Activated CD4-positive, alpha-beta memory T cell treated with anti-CD3 and anti-CD28 coated beads for 36 hours (primary cell): ENCODE results near the gene MYBBP1A. TPM values are rescaled to one million over a fixed set of nuclear protein-coding genes. Genes with fewer than 3 reads are reported as not detected.

ENCODE experiments used
- CTCF ChIA-PET: fragments of 350-600 bp; sonication (Branson Sonifier 250); formaldehyde crosslinking; loops from one replicate; lab custom pipeline; 2021; ENCODE audit warnings: antibody characterized with exemption, inconsistent platforms; lab: Charles Lee
- POLR2A ChIA-PET: fragments of 350-600 bp; sonication (Branson Sonifier 250); formaldehyde crosslinking; loops from one replicate; lab custom pipeline; 2021; ENCODE audit warnings: antibody characterized with exemption; lab: Charles Lee
- DNase-seq: peaks from one replicate; pipeline ENCODE4 v3.0.0-alpha.2; 2020
- H3K27ac Mint-ChIP-seq: one replicate; pipeline ENCODE4 v1.8.0; 2021; ENCODE audit warnings: mixed read lengths
- H3K27me3 Mint-ChIP-seq: one replicate; pipeline ENCODE4 v1.8.0; 2021; ENCODE audit warnings: mixed read lengths
- H3K36me3 Mint-ChIP-seq: one replicate; pipeline ENCODE4 v1.8.0; 2021; ENCODE audit warnings: mixed read lengths
- H3K4me1 Mint-ChIP-seq: one replicate; pipeline ENCODE4 v1.8.0; 2021; ENCODE audit warnings: low read depth, mixed read lengths
- H3K4me3 Mint-ChIP-seq: one replicate; pipeline ENCODE4 v1.8.0; 2021; ENCODE audit warnings: mild to moderate bottlenecking, mixed read lengths
- H3K9me3 Mint-ChIP-seq: one replicate; pipeline ENCODE4 v1.8.0; 2021; ENCODE audit warnings: mixed read lengths
- intact Hi-C: fragments of 100-400 bp; cut with micrococcal nuclease; formaldehyde crosslinking; loops from one replicate; pipeline ENCODE4 v1.15.1; 2023
- total RNA-seq, 2 experiments: library from RNA; stranded (reverse); gene quantifications; one replicate each; pipeline ENCODE4 v1.2.3, GENCODE V29; 2021

Gene MYBBP1A
- total RNA-seq, 2 experiments from 2014 or later: 66.6 to 70.8 TPM

- no peak for DNase-seq
- peaks cover 35% of the 10 kb centered on the region for H3K27me3 Mint-ChIP-seq
- H3K27ac Mint-ChIP-seq: no peak overlapping the region
- no peaks in the 10 kb centered on the region for H3K36me3 Mint-ChIP-seq
- ChIA-PET CTCF (interaction anchor here (0.6 kb wide), 2 partner anchors 66 to 155 kb away, joined by 3 read pairs; no protein-coding TSS in a partner anchor), POLR2A (no interaction called here)
- no peaks in the 10 kb centered on the region for H3K9me3 Mint-ChIP-seq
- peaks cover 24% of the 10 kb centered on the region for H3K4me1 Mint-ChIP-seq
- H3K4me3 Mint-ChIP-seq: no peak overlapping the region
- intact Hi-C loops: loop anchor here (10.0 kb wide), 1 partner anchor 67 kb away; the partner anchor contains the start of gene SPNS3
Observed at GRCh38 chr17:4501295-4501949, 53.8 kb downstream of the MYBBP1A start.

GRCh38 chr17:4500191-4500571, 55.0 kb downstream of the MYBBP1A start:
- intact Hi-C loops: loop anchor here (10.0 kb wide), 1 partner anchor 65 kb away; the partner anchor contains the start of gene SPNS3
- ChIA-PET CTCF (interaction anchor here (0.9 to 2.1 kb wide), 2 partner anchors 79 to 104 kb away, joined by 3 to 7 read pairs; no protein-coding TSS in a partner anchor), POLR2A (no interaction called here)
- Mint-ChIP-seq H3K36me3 (no peaks in the 10 kb centered on the region), H3K9me3 (no peaks in the 10 kb centered on the region), H3K27me3 (peaks cover 35% of the 10 kb centered on the region), H3K27ac (no peak overlapping the region), H3K4me1 (peaks cover 24% of the 10 kb centered on the region), H3K4me3 (peak overlapping the region; percentile 14)
- no peak for DNase-seq

GRCh38 chr17:4499431-4500190, 55.6 kb downstream of the MYBBP1A start:
- POLR2A ChIA-PET: interaction anchor here (1.2 to 1.3 kb wide), 2 partner anchors 14 to 51 kb away, joined by 3 read pairs; no protein-coding TSS in a partner anchor
- Mint-ChIP-seq H3K36me3 (no peaks in the 10 kb centered on the region), H3K4me1 (peaks cover 19% of the 10 kb centered on the region), H3K27ac (no peak overlapping the region), H3K4me3 (peak overlapping the region; percentile 65), H3K9me3 (no peaks in the 10 kb centered on the region), H3K27me3 (peaks cover 34% of the 10 kb centered on the region)
- CTCF ChIA-PET: interaction anchor here (0.6 to 2.1 kb wide), 6 partner anchors 56 to 127 kb away, joined by 3 to 7 read pairs (median 3); partner anchors contain the start of gene MYBBP1A
- DNase-seq: no peak
- intact Hi-C loops: loop anchor here (10.0 kb wide), 1 partner anchor 65 kb away; the partner anchor contains the start of gene SPNS3

- DNase-seq: peak; percentile 64
- Mint-ChIP-seq H3K27me3 (peaks cover 28% of the 10 kb centered on the region), H3K9me3 (no peaks in the 10 kb centered on the region), H3K36me3 (no peaks in the 10 kb centered on the region), H3K4me3 (peak within 1 kb of the TSS; percentile 65), H3K27ac (no peak within 1 kb of the TSS), H3K4me1 (peaks cover 13% of the 10 kb centered on the region)
- CTCF ChIA-PET: interaction anchor here (0.8 to 2.1 kb wide), 5 partner anchors 56 to 103 kb away, joined by 3 to 7 read pairs (median 3); partner anchors contain the start of gene MYBBP1A
- POLR2A ChIA-PET: interaction anchor here (1.2 to 1.3 kb wide), 2 partner anchors 13 to 52 kb away, joined by 3 read pairs; no protein-coding TSS in a partner anchor
- intact Hi-C loops: no loop called here
Observed at GRCh38 chr17:4498461-4499397, 56.5 kb downstream of the MYBBP1A start, which contains the start of gene SPNS2. TSS of gene SPNS2 (plus strand) at chr17:4498881. CDS start at chr17:4499048, 167 bp downstream.

- peaks cover 23% of the 10 kb centered on the region for H3K4me1 Mint-ChIP-seq
Observed at GRCh38 chr17:4497101-4497824, 57.9 kb downstream of the MYBBP1A start.

GRCh38 chr17:4492721-4493561, 62.2 kb downstream of the MYBBP1A start:
- ChIA-PET CTCF (no interaction called here), POLR2A (interaction anchor here (0.6 kb wide), 2 partner anchors 10 to 77 kb away, joined by 3 read pairs; no protein-coding TSS in a partner anchor)
- Mint-ChIP-seq H3K27me3 (no peaks in the 10 kb centered on the region), H3K4me3 (no peak overlapping the region), H3K36me3 (no peaks in the 10 kb centered on the region), H3K27ac (no peak overlapping the region), H3K9me3 (no peaks in the 10 kb centered on the region), H3K4me1 (peaks cover 10% of the 10 kb centered on the region)
- peak; percentile 52 for DNase-seq
- intact Hi-C loops: no loop called here

More at GRCh38 chr17:4497101-4497824, 57.9 kb downstream of the MYBBP1A start:
- H3K27me3 Mint-ChIP-seq: peaks cover 21% of the 10 kb centered on the region
- no peaks in the 10 kb centered on the region for H3K36me3 Mint-ChIP-seq
- intact Hi-C loops: no loop called here
- no peak for DNase-seq
- POLR2A ChIA-PET: interaction anchor here (0.6 kb wide), 1 partner anchor 10 kb away, joined by 3 read pairs; no protein-coding TSS in a partner anchor
- H3K4me3 Mint-ChIP-seq: no peak overlapping the region
- no peaks in the 10 kb centered on the region for H3K9me3 Mint-ChIP-seq
- no peak overlapping the region for H3K27ac Mint-ChIP-seq
- CTCF ChIA-PET: interaction anchor here (0.7 kb wide), 1 partner anchor 70 kb away, joined by 3 read pairs; no protein-coding TSS in a partner anchor

- intact Hi-C loops: no loop called here
- ChIA-PET POLR2A (no interaction called here), CTCF (no interaction called here)
Observed at GRCh38 chr17:4490637-4491061, 64.5 kb downstream of the MYBBP1A start.

GRCh38 chr17:4490109-4490591, 65.0 kb downstream of the MYBBP1A start:
- CTCF ChIA-PET: no interaction called here
- H3K4me3 Mint-ChIP-seq: no peak overlapping the region
- no peaks in the 10 kb centered on the region for H3K27me3 Mint-ChIP-seq
- POLR2A ChIA-PET: no interaction called here
- H3K4me1 Mint-ChIP-seq: peaks cover 22% of the 10 kb centered on the region
- intact Hi-C loops: no loop called here
- H3K27ac Mint-ChIP-seq: no peak overlapping the region
- DNase-seq: no peak
- H3K9me3 Mint-ChIP-seq: no peaks in the 10 kb centered on the region
- no peaks in the 10 kb centered on the region for H3K36me3 Mint-ChIP-seq

More at GRCh38 chr17:4490637-4491061, 64.5 kb downstream of the MYBBP1A start:
- Mint-ChIP-seq H3K4me1 (peaks cover 20% of the 10 kb centered on the region), H3K36me3 (no peaks in the 10 kb centered on the region), H3K9me3 (no peaks in the 10 kb centered on the region), H3K27ac (no peak overlapping the region), H3K27me3 (no peaks in the 10 kb centered on the region), H3K4me3 (no peak overlapping the region)
- no peak for DNase-seq

- no peak for DNase-seq
- POLR2A ChIA-PET: no interaction called here
- H3K4me3 Mint-ChIP-seq: no peak overlapping the region
- intact Hi-C loops: no loop called here
- CTCF ChIA-PET: no interaction called here
- peaks cover 27% of the 10 kb centered on the region for H3K4me1 Mint-ChIP-seq
- no peaks in the 10 kb centered on the region for H3K36me3 Mint-ChIP-seq
- H3K27me3 Mint-ChIP-seq: no peaks in the 10 kb centered on the region
- H3K27ac Mint-ChIP-seq: no peak overlapping the region
- no peaks in the 10 kb centered on the region for H3K9me3 Mint-ChIP-seq
Observed at GRCh38 chr17:4488989-4489595, 66.1 kb downstream of the MYBBP1A start.
